Mucosa of descending colon (tissue), 3 donors: ENCODE results near the gene CDKN2D. TPM values are rescaled to one million over a fixed set of nuclear protein-coding genes. Genes with fewer than 3 reads are reported as not detected.
A peak's percentile ranks its signal among the peaks of the same experiment; 100 is the strongest.

Experiments used
- ATAC-seq: fragments of 200-7000 bp; cut with Tn5 transposase; one replicate; pipeline ENCODE4 v1.9.1; 2020; ENCODE audit warnings: mild to moderate bottlenecking, moderate library complexity
- DNase-seq, 3 donors: peaks; one replicate each; pipeline ENCODE4 v3.0.0-alpha.2; 2020
- H3K36me3 ChIP-seq: fragments of 200-600 bp; one replicate; pipeline ENCODE4 v1.8.0; 2021; ENCODE audit warnings: low read depth, mild to moderate bottlenecking
- H3K4me1 ChIP-seq: fragments of 200-600 bp; one replicate; pipeline ENCODE4 v1.8.0; 2021; ENCODE audit warnings: low read depth, mild to moderate bottlenecking
- H3K4me3 ChIP-seq: fragments of 200-600 bp; one replicate; pipeline ENCODE4 v1.8.0; 2021; ENCODE audit warnings: mild to moderate bottlenecking
- H3K9me3 ChIP-seq: fragments of 200-600 bp; one replicate; pipeline ENCODE4 v1.8.0; 2021; ENCODE audit warnings: mild to moderate bottlenecking
- intact Hi-C, 2 donors: fragments of 100-400 bp; cut with DNase I in 1 of 2; cut with micrococcal nuclease in 1 of 2; formaldehyde crosslinking; loops; one replicate each; pipeline versions ENCODE4 v1.11.0 to v1.11.1; 2022; cut with DNase I, micrococcal nuclease
- total RNA-seq, 3 donors: library from RNA; stranded (reverse); fragmentation: NEBNext Ultra II Directional in 2 of 3; extraction: Animal tissue kit (Norgen Biotek cat#: 25700) in 2 of 3; gene quantifications; one replicate each; pipeline versions ENCODE4 v1.2.1 to v1.2.4, GENCODE V29; 2021 to 2023
- TF ChIP-seq, protein P1 (sequence below): fragments of 200-600 bp; IDR thresholded peaks from one replicate; pipeline ENCODE4 v1.8.0; 2022; ENCODE audit warnings: antibody characterized with exemption, mild to moderate bottlenecking
- donor health status: DM: no; HTN: no; CAD: no; lungs with moderate emphysema.
- donor health status: DM: no; HTN: no; CAD: no.
- donor health status: DM: no; HTN: yes; CAD: no.

The CDKN2D gene
- total RNA-seq, 3 donors from 2014 or later, result 6.1 to 12.1 (median 11.9) TPM

GRCh38 chr19:10549733-10550132 is 19.0 kb downstream of the CDKN2D start:
- Histone ChIP-seq H3K4me3 (no peak overlapping the region), H3K9me3 (no peaks in the 10 kb centered on the region), H3K4me1 (peaks cover 31% of the 10 kb centered on the region), H3K36me3 (peaks cover 21% of the 10 kb centered on the region)
- ATAC-seq (no peak), DNase-seq (no peak)
- intact Hi-C loops, result no loop called here
- TF ChIP-seq, protein P1, sequence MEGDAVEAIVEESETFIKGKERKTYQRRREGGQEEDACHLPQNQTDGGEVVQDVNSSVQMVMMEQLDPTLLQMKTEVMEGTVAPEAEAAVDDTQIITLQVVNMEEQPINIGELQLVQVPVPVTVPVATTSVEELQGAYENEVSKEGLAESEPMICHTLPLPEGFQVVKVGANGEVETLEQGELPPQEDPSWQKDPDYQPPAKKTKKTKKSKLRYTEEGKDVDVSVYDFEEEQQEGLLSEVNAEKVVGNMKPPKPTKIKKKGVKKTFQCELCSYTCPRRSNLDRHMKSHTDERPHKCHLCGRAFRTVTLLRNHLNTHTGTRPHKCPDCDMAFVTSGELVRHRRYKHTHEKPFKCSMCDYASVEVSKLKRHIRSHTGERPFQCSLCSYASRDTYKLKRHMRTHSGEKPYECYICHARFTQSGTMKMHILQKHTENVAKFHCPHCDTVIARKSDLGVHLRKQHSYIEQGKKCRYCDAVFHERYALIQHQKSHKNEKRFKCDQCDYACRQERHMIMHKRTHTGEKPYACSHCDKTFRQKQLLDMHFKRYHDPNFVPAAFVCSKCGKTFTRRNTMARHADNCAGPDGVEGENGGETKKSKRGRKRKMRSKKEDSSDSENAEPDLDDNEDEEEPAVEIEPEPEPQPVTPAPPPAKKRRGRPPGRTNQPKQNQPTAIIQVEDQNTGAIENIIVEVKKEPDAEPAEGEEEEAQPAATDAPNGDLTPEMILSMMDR, result no peak

GRCh38 chr19:10548746-10549276 is 20.0 kb downstream of the CDKN2D start:
- Histone ChIP-seq H3K9me3 (no peaks in the 10 kb centered on the region), H3K4me3 (no peak overlapping the region), H3K36me3 (peaks cover 21% of the 10 kb centered on the region), H3K4me1 (peaks cover 28% of the 10 kb centered on the region)
- intact Hi-C loops, result no loop called here
- TF ChIP-seq, protein P1, result no peak
- DNase-seq (no peak), ATAC-seq (no peak)

GRCh38 chr19:10546817-10547216 is 22.0 kb downstream of the CDKN2D start:
- H3K4me3 ChIP-seq, result no peak overlapping the region
- no peak for DNase-seq
- intact Hi-C loops, result no loop called here

GRCh38 chr19:10544753-10545251 is 24.0 kb downstream of the CDKN2D start:
- Histone ChIP-seq H3K4me1 (peaks cover 24% of the 10 kb centered on the region), H3K9me3 (no peaks in the 10 kb centered on the region), H3K36me3 (peaks cover 15% of the 10 kb centered on the region), H3K4me3 (peak overlapping the region; percentile 95)
- TF ChIP-seq, protein P1, result no peak
- intact Hi-C loops, result no loop called here
- peak in 2 of 3 donors; percentile 58 to 66 for DNase-seq
- ATAC-seq, result no peak

More at GRCh38 chr19:10546817-10547216, 22.0 kb downstream of the CDKN2D start:
- TF ChIP-seq, protein P1, result no peak
- Histone ChIP-seq H3K36me3 (peaks cover 21% of the 10 kb centered on the region), H3K4me1 (peaks cover 33% of the 10 kb centered on the region), H3K9me3 (no peaks in the 10 kb centered on the region)
- no peak for ATAC-seq

DNA sequence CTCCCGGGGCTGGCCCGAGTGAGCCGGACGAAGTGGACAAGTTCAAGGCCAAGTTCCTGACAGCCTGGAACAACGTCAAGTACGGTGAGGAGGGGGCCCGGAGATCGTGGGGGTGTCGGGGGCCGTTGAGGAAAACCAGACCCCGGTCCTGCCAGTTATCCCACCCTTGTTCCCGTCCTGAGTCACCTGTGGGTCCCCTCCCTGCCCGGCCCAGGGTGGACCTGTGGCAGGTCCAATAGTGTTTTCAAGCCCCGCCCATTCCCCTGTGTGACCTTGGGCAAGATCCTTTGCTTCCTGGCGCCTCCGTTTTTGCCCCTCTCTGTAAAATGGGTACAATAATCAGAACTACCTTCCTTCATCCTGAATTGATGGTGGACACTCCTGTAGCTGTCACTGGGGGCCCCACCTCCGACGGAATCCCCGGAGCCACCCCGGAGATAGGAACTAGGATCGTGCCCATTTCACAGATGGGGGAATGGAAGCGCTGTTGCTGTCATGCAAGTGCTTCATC is 24.5 kb downstream of the CDKN2D start:
- ATAC-seq (peak; percentile 72), DNase-seq (peak; percentile 82 to 89 (median 82))
- H3K36me3 ChIP-seq, result peaks cover 10% of the 10 kb centered on the region
- H3K4me3 ChIP-seq, result peak overlapping the region; percentile 95
- H3K4me1 ChIP-seq, result peaks cover 19% of the 10 kb centered on the region
- intact Hi-C loops, result no loop called here
- H3K9me3 ChIP-seq, result no peaks in the 10 kb centered on the region
- TF ChIP-seq, protein P1, result no peak
